Smooth muscle cell of the pulmonary artery (primary cell): ENCODE measurements around the gene KATNAL1. TPM values are rescaled to one million over a fixed set of nuclear protein-coding genes. Genes with fewer than 3 reads are reported as not detected.

Source experiments
- total RNA-seq: library from RNA; depleted of rRNA; stranded (reverse); fragments of >200 nt; gene quantifications from 2 replicates; pipeline ENCODE4 v1.2.3, GENCODE V29; 2014

Gene KATNAL1
- total RNA-seq, result 25.6 and 31.3 TPM in 2 replicates

GRCh38 chr13:30307194-30307970 lies at the start of gene KATNAL1:
KATNAL1 (minus strand) TSS chr13:30307551; CDS start chr13:30283777, 23,774 bp downstream.

Other genes starting within 250 kb of the KATNAL1 start
- 0.07 TPM in 1 of 2 replicates, not detected in the other for gene UBE2L5, start 114.9 kb upstream of the KATNAL1 start, total RNA-seq
- gene HMGB1, start 158.4 kb upstream of the KATNAL1 start, total RNA-seq, result 92.1 and 96.8 TPM in 2 replicates